ENCODE results near the gene GMPPA. TPM values are rescaled to one million over a fixed set of nuclear protein-coding genes. Genes with fewer than 3 reads are reported as not detected.
A peak's percentile ranks its signal among the peaks of the same experiment; 100 is the strongest.

The GMPPA gene
- total RNA-seq, 1 donor from 2014 or later = 36.0 TPM

DNA sequence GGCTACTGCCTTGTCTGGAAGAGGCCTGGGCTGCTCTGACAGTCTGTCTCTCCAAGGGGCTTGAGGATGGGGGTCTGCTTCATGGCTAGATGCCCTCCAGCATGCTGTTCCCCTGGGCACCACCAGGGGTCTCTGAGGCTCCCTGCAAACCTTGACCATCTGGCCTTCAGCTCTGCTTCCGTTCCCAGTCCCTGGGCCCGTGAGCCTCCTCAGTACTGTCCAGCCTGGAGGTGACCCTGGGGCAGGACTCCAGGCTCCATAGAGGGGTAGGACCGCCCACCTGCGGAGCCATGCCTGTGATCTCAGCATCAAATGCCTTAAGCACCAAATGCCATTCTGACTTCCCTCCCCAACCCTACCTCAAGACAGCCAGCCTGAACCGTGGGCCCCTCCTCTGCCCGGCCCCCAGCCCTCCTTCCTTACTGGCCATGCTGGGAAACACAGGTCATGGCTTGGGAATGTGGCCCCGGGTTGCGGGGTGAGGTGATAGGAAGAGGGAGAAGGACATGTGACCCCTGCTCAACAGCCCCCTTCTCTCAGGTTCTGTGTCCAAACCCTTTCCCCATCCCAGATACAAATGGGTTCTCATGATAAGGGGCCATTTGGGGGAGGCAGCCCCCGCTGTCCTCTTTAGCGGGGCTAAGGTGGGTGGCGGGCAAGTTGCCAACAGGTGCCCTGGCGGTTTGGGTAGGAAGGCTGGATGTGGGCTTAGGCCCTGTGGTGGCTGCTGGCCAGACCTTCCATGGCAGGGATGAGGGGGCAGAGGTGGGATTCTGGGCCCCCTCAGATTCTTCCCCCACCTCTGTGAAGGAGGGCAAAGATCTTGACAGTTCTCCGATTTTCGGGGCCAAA is 39.0 kb upstream of the GMPPA start:
- no peaks in the 10 kb centered on the region for H3K27me3 Mint-ChIP-seq (ENCODE audit: low read depth)
- peak overlapping the region; percentile 82 for H3K27ac Mint-ChIP-seq
- TF ChIP-seq, protein P1, sequence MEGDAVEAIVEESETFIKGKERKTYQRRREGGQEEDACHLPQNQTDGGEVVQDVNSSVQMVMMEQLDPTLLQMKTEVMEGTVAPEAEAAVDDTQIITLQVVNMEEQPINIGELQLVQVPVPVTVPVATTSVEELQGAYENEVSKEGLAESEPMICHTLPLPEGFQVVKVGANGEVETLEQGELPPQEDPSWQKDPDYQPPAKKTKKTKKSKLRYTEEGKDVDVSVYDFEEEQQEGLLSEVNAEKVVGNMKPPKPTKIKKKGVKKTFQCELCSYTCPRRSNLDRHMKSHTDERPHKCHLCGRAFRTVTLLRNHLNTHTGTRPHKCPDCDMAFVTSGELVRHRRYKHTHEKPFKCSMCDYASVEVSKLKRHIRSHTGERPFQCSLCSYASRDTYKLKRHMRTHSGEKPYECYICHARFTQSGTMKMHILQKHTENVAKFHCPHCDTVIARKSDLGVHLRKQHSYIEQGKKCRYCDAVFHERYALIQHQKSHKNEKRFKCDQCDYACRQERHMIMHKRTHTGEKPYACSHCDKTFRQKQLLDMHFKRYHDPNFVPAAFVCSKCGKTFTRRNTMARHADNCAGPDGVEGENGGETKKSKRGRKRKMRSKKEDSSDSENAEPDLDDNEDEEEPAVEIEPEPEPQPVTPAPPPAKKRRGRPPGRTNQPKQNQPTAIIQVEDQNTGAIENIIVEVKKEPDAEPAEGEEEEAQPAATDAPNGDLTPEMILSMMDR (IDR thresholded peaks at IDR 0.05; ENCODE audit: unreplicated experiment) = peak; percentile 94
- H3K4me3 Mint-ChIP-seq = peak overlapping the region; percentile 44
- H3K4me1 Mint-ChIP-seq = peaks cover 22% of the 10 kb centered on the region
- H3K36me3 Mint-ChIP-seq = peaks cover 9% of the 10 kb centered on the region
- H3K9me3 Mint-ChIP-seq = no peaks in the 10 kb centered on the region
- peak in 1 of 2 experiments; percentile 76 for DNase-seq (ENCODE audit: low spot score in 2 of 2, unreplicated experiment in 2 of 2)

DNA sequence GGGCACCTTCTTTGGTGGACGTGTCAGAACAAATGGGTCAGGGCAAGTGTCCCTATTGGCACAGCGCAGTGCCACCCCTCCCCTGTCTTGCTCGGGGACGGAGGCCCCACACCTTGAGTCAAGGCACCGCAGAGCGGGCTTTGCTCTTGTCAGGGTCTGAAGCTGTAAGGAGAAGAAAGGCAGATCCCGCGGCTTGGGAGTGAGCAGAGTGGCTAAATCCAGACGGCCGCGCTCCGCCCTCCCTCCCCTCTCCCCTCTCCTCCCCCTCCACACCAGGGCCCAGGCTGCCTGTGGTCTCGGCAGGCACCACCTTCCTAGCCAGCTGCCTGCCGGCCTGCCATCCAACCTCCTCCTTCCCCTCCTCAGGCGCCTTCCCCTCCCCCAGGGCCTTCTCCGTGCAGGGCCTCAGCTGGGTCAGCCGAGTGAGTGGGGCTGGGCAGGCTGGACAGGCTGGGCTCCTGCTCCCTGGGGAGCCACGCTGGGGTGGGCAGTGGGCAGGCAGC is 38.2 kb upstream of the GMPPA start:
- TF ChIP-seq, protein P1 (IDR thresholded peaks at IDR 0.05; ENCODE audit: unreplicated experiment) = no peak
- peak overlapping the region; percentile 82 for H3K27ac Mint-ChIP-seq
- DNase-seq (ENCODE audit: low spot score in 2 of 2, unreplicated experiment in 2 of 2) = peak in 1 of 2 experiments; percentile 62
- peak overlapping the region; percentile 44 for H3K4me3 Mint-ChIP-seq
- peaks cover 22% of the 10 kb centered on the region for H3K4me1 Mint-ChIP-seq
- H3K27me3 Mint-ChIP-seq (ENCODE audit: low read depth) = no peaks in the 10 kb centered on the region
- no peaks in the 10 kb centered on the region for H3K9me3 Mint-ChIP-seq
- H3K36me3 Mint-ChIP-seq = peaks cover 12% of the 10 kb centered on the region

DNA sequence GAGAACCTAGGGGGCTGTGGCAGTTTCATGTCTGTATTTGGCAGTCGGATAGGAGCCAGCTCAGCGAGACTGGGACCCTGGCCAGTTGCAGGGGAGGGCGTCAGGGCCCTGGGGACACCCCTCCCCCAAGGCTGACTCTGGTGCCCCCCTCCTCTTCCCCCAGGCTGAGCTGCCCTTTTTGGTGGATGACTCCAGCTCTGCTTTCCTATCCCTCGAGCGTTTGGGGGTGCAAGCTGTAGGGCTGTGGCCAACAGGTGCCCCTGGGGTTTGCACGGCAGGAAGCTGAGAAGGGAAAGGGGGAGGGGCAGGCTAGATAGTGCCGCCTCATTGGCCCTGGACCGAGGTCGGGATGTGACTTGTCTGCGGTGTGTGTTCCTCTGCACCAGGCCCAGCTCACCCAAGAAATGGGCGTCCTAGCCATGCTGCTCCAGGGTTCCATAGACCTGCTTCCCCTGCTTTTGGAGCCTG is 37.6 kb upstream of the GMPPA start:
- peaks cover 8% of the 10 kb centered on the region for H3K36me3 Mint-ChIP-seq
- no peaks in the 10 kb centered on the region for H3K27me3 Mint-ChIP-seq (ENCODE audit: low read depth)
- TF ChIP-seq, protein P1 (IDR thresholded peaks at IDR 0.05; ENCODE audit: unreplicated experiment) = no peak
- DNase-seq (ENCODE audit: low spot score in 2 of 2, unreplicated experiment in 2 of 2) = no peak
- peaks cover 22% of the 10 kb centered on the region for H3K4me1 Mint-ChIP-seq
- H3K27ac Mint-ChIP-seq = no peak overlapping the region
- no peak overlapping the region for H3K4me3 Mint-ChIP-seq
- H3K9me3 Mint-ChIP-seq = no peaks in the 10 kb centered on the region

- H3K4me1 Mint-ChIP-seq = peaks cover 22% of the 10 kb centered on the region
- TF ChIP-seq, protein P1 (IDR thresholded peaks at IDR 0.05; ENCODE audit: unreplicated experiment) = no peak
- H3K36me3 Mint-ChIP-seq = peaks cover 10% of the 10 kb centered on the region
- no peaks in the 10 kb centered on the region for H3K9me3 Mint-ChIP-seq
- no peak for DNase-seq (ENCODE audit: low spot score in 2 of 2, unreplicated experiment in 2 of 2)
- no peaks in the 10 kb centered on the region for H3K27me3 Mint-ChIP-seq (ENCODE audit: low read depth)
- no peak overlapping the region for H3K27ac Mint-ChIP-seq
- H3K4me3 Mint-ChIP-seq = no peak overlapping the region
Measured at GRCh38 chr2:219461669-219462068, 37.0 kb upstream of the GMPPA start.

GRCh38 chr2:219462349-219462748 is 36.3 kb upstream of the GMPPA start:
- TF ChIP-seq, protein P1 (IDR thresholded peaks at IDR 0.05; ENCODE audit: unreplicated experiment) = no peak
- no peak overlapping the region for H3K27ac Mint-ChIP-seq
- peaks cover 25% of the 10 kb centered on the region for H3K4me1 Mint-ChIP-seq
- H3K36me3 Mint-ChIP-seq = peaks cover 13% of the 10 kb centered on the region
- DNase-seq (ENCODE audit: low spot score in 2 of 2, unreplicated experiment in 2 of 2) = no peak
- H3K9me3 Mint-ChIP-seq = no peaks in the 10 kb centered on the region
- no peaks in the 10 kb centered on the region for H3K27me3 Mint-ChIP-seq (ENCODE audit: low read depth)
- H3K4me3 Mint-ChIP-seq = no peak overlapping the region

Data from mesothelial cell of epicardium (in vitro differentiated cells).